ENCODE results near the gene EPB41L3.

GRCh38 chr18:5488844-5489243 lies 55.0 kb downstream of the EPB41L3 start:
- TF ChIP-seq POLR2A (IDR thresholded peaks at IDR 0.05) = no peak
- TF ChIP-seq, protein P1, sequence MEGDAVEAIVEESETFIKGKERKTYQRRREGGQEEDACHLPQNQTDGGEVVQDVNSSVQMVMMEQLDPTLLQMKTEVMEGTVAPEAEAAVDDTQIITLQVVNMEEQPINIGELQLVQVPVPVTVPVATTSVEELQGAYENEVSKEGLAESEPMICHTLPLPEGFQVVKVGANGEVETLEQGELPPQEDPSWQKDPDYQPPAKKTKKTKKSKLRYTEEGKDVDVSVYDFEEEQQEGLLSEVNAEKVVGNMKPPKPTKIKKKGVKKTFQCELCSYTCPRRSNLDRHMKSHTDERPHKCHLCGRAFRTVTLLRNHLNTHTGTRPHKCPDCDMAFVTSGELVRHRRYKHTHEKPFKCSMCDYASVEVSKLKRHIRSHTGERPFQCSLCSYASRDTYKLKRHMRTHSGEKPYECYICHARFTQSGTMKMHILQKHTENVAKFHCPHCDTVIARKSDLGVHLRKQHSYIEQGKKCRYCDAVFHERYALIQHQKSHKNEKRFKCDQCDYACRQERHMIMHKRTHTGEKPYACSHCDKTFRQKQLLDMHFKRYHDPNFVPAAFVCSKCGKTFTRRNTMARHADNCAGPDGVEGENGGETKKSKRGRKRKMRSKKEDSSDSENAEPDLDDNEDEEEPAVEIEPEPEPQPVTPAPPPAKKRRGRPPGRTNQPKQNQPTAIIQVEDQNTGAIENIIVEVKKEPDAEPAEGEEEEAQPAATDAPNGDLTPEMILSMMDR (IDR thresholded peaks at IDR 0.05) = no peak
